ENCODE results near the gene FBXO41.

The FBXO41 gene

DNA sequence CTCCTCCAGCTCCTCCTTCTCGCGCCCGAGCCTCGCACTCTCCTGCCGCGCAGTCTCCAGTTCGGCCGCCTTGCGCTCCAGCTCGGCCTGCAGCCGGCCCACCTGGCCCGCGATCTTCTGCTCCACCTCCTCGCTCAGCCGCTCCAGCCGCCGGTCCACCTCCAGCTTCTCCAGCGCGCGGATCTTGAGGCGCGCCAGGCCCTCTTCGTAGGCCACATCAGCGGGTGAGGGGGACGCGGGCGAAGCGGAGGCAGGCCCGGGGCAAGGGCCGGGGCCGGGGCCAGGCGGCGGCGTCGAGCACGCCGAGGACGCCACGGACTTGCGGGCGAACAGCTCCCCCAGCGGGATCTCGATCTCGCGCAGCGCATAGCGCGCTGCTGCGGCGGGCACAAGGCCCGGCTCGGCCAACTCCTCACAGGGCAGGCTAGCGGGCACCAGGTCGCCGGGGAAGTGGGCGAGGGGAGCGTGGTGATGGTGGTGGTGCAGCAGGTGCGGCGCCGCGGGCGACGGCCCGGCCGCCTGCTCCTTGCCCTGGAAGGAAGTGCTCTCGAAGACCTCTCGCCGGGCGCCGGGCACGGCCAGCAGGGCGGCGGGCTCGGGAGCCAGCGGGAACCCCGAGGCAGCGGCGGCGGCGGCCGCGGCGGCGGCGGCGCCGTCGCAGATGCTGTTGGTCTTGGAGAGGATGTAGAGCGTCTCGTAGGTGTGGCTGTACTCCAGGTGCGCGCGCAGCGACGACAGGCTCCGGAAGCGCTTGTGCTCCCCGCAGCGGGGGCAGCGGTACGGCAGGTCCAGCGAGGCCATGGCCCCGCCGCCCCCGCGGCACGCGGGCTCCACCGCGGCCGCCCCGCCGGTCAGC, 15.2 kb downstream of the FBXO41 start:
- DNase-seq (ENCODE audit: low spot score): peak; percentile 96
- TF ChIP-seq, protein P1, sequence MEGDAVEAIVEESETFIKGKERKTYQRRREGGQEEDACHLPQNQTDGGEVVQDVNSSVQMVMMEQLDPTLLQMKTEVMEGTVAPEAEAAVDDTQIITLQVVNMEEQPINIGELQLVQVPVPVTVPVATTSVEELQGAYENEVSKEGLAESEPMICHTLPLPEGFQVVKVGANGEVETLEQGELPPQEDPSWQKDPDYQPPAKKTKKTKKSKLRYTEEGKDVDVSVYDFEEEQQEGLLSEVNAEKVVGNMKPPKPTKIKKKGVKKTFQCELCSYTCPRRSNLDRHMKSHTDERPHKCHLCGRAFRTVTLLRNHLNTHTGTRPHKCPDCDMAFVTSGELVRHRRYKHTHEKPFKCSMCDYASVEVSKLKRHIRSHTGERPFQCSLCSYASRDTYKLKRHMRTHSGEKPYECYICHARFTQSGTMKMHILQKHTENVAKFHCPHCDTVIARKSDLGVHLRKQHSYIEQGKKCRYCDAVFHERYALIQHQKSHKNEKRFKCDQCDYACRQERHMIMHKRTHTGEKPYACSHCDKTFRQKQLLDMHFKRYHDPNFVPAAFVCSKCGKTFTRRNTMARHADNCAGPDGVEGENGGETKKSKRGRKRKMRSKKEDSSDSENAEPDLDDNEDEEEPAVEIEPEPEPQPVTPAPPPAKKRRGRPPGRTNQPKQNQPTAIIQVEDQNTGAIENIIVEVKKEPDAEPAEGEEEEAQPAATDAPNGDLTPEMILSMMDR (IDR thresholded peaks at IDR 0.05; ENCODE audit: extremely low read depth, insufficient read depth, missing control alignments): peak; percentile 26
- in situ Hi-C loops (cut with MboI; ENCODE audit: low pct_unique_long_range_greater_than_20kb, low sequenced_read_pairs, unreplicated experiment): no loop called here

DNA sequence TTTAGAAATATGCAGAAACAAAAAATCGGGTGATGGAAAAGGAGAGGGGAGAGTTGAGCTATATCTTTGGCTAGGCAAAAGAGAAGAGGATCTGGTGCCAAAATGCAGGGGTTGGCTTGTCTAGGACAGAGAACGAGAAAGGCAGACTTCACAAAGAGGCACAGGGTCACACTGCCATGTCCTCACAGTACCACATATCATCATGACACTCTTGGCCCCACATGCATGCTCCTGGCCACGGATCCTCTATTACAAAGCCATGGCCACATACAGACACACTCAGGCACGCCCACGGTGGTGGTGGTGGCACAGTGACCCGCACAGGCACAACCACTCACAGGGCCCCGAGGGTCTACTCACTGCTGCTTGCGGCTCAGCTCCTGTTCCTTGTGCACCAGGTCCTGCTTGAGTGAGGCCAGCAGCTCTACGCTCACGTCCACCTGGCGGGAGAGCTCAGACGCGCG, 15.9 kb downstream of the FBXO41 start:
- no peak for DNase-seq (ENCODE audit: low spot score)
- TF ChIP-seq, protein P1 (IDR thresholded peaks at IDR 0.05; ENCODE audit: extremely low read depth, insufficient read depth, missing control alignments): no peak
- in situ Hi-C loops (cut with MboI; ENCODE audit: low pct_unique_long_range_greater_than_20kb, low sequenced_read_pairs, unreplicated experiment): no loop called here

DNA sequence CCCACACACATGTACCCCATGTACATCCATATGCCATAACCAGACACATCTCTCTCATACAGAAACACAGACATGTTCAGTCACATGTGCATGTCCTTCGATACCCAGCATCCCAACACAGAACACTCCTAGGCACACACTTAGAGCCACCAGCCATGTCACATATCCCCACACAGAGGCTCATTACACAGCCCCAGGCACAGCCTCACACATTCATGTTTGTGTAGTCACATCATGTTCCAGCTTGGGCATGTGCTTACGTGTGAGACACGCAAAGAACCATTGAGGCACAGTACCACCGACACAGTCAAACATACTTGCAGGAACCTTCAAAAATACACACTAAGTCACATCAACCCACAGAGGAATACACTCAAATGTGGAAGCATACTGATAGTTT, 17.3 kb downstream of the FBXO41 start:
- TF ChIP-seq, protein P1 (IDR thresholded peaks at IDR 0.05; ENCODE audit: extremely low read depth, insufficient read depth, missing control alignments): no peak
- no peak for DNase-seq (ENCODE audit: low spot score)
- in situ Hi-C loops (cut with MboI; ENCODE audit: low pct_unique_long_range_greater_than_20kb, low sequenced_read_pairs, unreplicated experiment): no loop called here

GRCh38 chr2:73266061-73266901, 18.0 kb downstream of the FBXO41 start:
- TF ChIP-seq, protein P1 (IDR thresholded peaks at IDR 0.05; ENCODE audit: extremely low read depth, insufficient read depth, missing control alignments): no peak
- in situ Hi-C loops (cut with MboI; ENCODE audit: low pct_unique_long_range_greater_than_20kb, low sequenced_read_pairs, unreplicated experiment): no loop called here
- DNase-seq (ENCODE audit: low spot score): no peak

- in situ Hi-C loops (cut with MboI; ENCODE audit: low pct_unique_long_range_greater_than_20kb, low sequenced_read_pairs, unreplicated experiment): no loop called here
- TF ChIP-seq, protein P1 (IDR thresholded peaks at IDR 0.05; ENCODE audit: extremely low read depth, insufficient read depth, missing control alignments): no peak
- no peak for DNase-seq (ENCODE audit: low spot score)
Measured at GRCh38 chr2:73265298-73266060, 18.8 kb downstream of the FBXO41 start.

DNA sequence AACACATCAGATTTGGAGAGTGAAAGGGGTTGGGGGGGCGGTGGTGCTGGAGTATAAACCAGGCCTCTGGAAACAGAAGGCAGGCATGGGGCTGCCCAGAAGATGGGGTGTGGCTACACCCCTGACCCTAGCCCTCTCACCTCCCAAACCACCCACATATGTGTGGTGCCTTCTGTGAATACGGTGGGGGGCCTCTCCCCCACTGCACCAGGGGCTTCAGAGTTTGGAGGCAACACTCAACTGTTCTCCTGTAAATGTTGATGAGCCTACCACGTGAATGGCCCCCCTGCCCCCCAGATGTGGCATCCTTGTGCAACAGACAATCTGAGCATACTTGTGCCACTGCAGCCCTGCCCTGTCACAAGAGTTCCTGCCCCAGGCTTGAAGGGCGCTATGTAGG, 19.5 kb downstream of the FBXO41 start:
- in situ Hi-C loops (cut with MboI; ENCODE audit: low pct_unique_long_range_greater_than_20kb, low sequenced_read_pairs, unreplicated experiment): no loop called here
- TF ChIP-seq, protein P1 (IDR thresholded peaks at IDR 0.05; ENCODE audit: extremely low read depth, insufficient read depth, missing control alignments): no peak
- DNase-seq (ENCODE audit: low spot score): no peak
